DOHH2 (cell line): ENCODE data around the gene DCAF11.

Source experiments
- H3F3A ChIP-seq: fragments of 200-600 bp; sonication (generic), shearing (Covaris generic); 2 replicates; pipeline ENCODE4 v1.6.0; 2016; ENCODE audit warnings: antibody characterized with exemption, mild to moderate bottlenecking; ENCODE audit not compliant: control insufficient read depth, insufficient read depth
- H3K27ac ChIP-seq: fragments of 200-600 bp; sonication (generic); 2 replicates; pipeline ENCODE4 v1.5.1; 2014; ENCODE audit warnings: low read depth, mild to moderate bottlenecking, low read length, moderate library complexity
- H3K27me3 ChIP-seq: fragments of 200-600 bp; sonication (generic); 2 replicates; pipeline ENCODE4 v1.6.1; 2014; ENCODE audit warnings: mild to moderate bottlenecking, low read length, mixed read lengths; ENCODE audit not compliant: control insufficient read depth
- H3K36me3 ChIP-seq: fragments of 200-600 bp; sonication (generic); 2 replicates; pipeline ENCODE4 v1.6.1; 2014; ENCODE audit warnings: mild to moderate bottlenecking, low read length, moderate library complexity, mixed read lengths; ENCODE audit not compliant: control insufficient read depth
- H3K4me1 ChIP-seq: fragments of 200-600 bp; sonication (generic); 2 replicates; pipeline ENCODE4 v1.6.1; 2014; ENCODE audit warnings: mild to moderate bottlenecking, low read length, mixed read lengths; ENCODE audit not compliant: control insufficient read depth
- H3K4me2 ChIP-seq: fragments of 200-600 bp; sonication (generic); 2 replicates; pipeline ENCODE4 v1.6.0; 2014; ENCODE audit warnings: mild to moderate bottlenecking, low read length, moderate library complexity
- H3K4me3 ChIP-seq: fragments of 200-600 bp; sonication (generic); 2 replicates; pipeline ENCODE4 v1.5.1; 2014; ENCODE audit warnings: mild to moderate bottlenecking, low read length, mixed read lengths
- H3K79me2 ChIP-seq: fragments of 200-600 bp; sonication (generic); 2 replicates; pipeline ENCODE4 v1.6.1; 2014; ENCODE audit warnings: mild to moderate bottlenecking, low read length, mixed read lengths; ENCODE audit not compliant: control insufficient read depth
- H3K9me2 ChIP-seq: fragments of 200-600 bp; sonication (generic); replicated peaks from 2 replicates; pipeline ENCODE4 v1.6.1; 2014; ENCODE audit warnings: mild to moderate bottlenecking, low read length, mixed read lengths; ENCODE audit not compliant: control insufficient read depth
- H3K9me3 ChIP-seq: fragments of 200-600 bp; sonication (generic); 2 replicates; pipeline ENCODE4 v1.6.1; 2014; ENCODE audit warnings: antibody characterized with exemption, low read length, mixed read lengths; ENCODE audit not compliant: control insufficient read depth, insufficient read depth
- H4K20me1 ChIP-seq: fragments of 200-600 bp; sonication (generic); 2 replicates; pipeline ENCODE4 v1.6.0; 2014; ENCODE audit warnings: low read depth, mild to moderate bottlenecking, antibody characterized with exemption, low read length, moderate library complexity; ENCODE audit not compliant: control insufficient read depth, insufficient read depth
- EZH2phosphoT487 ChIP-seq: fragments of 200-600 bp; sonication (generic); IDR thresholded peaks from 2 replicates; pipeline ENCODE4 v1.6.1; 2017; ENCODE audit warnings: borderline replicate concordance, mild to moderate bottlenecking, antibody characterized with exemption, low read length, moderate library complexity, mixed read lengths
- TF ChIP-seq, protein P1 (sequence below): fragments of 200-600 bp; sonication (generic); IDR thresholded peaks from one replicate; pipeline ENCODE4 v1.5.1; 2014; ENCODE audit warnings: antibody characterized with exemption, mild to moderate bottlenecking, low read depth, low read length; ENCODE audit not compliant: poor library complexity, severe bottlenecking

Gene DCAF11

DNA sequence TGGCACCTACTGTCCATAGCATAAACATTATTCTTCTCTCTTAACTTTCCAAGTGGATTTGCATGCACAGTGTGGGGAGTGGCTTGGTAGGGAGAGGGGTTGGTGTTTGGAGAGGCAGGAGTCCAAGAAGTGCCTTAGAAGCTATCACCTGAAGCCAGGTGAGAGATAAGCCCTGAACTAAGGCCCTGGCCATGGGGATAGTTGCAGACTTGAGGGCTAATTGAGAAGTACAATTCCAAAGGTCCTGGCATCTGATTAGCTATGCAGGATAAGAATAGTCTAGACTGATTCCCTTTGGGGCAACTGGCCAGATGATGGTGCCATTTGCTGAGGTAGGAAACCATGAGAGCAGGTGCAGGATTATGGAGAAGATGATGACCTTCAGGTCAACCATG is 22.5 kb upstream of the DCAF11 start:
- Histone ChIP-seq H3K36me3 (peaks cover 19% of the 10 kb centered on the region), H4K20me1 (no peaks in the 10 kb centered on the region), H3K4me1 (peaks cover 33% of the 10 kb centered on the region), H3K79me2 (peaks cover 17% of the 10 kb centered on the region), H3K27me3 (no peaks in the 10 kb centered on the region), H3K9me2 (no peaks in the 10 kb centered on the region), H3K27ac (no peak overlapping the region), H3F3A (peaks cover 14% of the 10 kb centered on the region), H3K4me2 (no peak overlapping the region), H3K4me3 (no peak overlapping the region), H3K9me3 (no peaks in the 10 kb centered on the region)
- TF ChIP-seq EZH2phosphoT487, result no peak
- TF ChIP-seq, protein P1, sequence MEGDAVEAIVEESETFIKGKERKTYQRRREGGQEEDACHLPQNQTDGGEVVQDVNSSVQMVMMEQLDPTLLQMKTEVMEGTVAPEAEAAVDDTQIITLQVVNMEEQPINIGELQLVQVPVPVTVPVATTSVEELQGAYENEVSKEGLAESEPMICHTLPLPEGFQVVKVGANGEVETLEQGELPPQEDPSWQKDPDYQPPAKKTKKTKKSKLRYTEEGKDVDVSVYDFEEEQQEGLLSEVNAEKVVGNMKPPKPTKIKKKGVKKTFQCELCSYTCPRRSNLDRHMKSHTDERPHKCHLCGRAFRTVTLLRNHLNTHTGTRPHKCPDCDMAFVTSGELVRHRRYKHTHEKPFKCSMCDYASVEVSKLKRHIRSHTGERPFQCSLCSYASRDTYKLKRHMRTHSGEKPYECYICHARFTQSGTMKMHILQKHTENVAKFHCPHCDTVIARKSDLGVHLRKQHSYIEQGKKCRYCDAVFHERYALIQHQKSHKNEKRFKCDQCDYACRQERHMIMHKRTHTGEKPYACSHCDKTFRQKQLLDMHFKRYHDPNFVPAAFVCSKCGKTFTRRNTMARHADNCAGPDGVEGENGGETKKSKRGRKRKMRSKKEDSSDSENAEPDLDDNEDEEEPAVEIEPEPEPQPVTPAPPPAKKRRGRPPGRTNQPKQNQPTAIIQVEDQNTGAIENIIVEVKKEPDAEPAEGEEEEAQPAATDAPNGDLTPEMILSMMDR, result no peak

DNA sequence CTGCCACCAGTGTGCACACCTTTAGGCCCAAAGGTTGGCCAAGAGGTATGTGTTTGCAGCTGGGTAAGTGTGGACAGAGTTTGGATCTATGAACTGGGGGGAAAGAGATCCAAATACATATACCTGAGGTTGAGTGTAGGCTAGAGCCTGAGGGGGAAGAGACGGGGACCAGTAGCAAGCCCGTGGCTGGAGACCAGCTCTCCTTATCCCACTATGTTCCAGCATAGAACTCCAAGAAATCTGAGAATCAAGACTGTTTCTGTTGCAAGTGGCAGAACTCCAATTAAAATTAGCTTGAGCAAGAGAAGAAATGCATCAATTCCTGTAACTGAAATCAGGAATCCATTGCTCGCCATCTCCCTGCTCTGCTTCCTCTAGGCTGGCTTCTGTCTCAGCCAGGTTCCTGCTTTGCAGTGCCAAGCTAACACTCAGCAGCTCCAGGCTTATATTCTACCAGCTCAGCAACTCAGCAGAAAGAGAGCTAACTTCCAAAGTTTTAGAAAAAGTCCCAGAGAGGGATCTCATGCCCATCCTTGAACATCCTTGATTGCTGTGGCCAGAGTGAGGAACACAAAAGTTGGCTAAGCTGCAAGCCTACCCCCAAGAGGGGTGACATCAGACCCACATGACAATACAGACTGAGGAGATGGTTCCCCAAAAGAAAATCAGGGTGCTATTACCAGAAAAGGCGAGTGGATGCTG is 21.9 kb upstream of the DCAF11 start:
- Histone ChIP-seq H3K9me3 (no peaks in the 10 kb centered on the region), H3K79me2 (peaks cover 17% of the 10 kb centered on the region), H3K9me2 (no peaks in the 10 kb centered on the region), H3K36me3 (peaks cover 19% of the 10 kb centered on the region), H3F3A (peaks cover 14% of the 10 kb centered on the region), H3K4me1 (peaks cover 33% of the 10 kb centered on the region), H3K27ac (no peak overlapping the region), H3K4me2 (no peak overlapping the region), H3K27me3 (no peaks in the 10 kb centered on the region), H4K20me1 (no peaks in the 10 kb centered on the region), H3K4me3 (no peak overlapping the region)
- TF ChIP-seq, protein P1, result no peak
- no peak for TF ChIP-seq EZH2phosphoT487

DNA sequence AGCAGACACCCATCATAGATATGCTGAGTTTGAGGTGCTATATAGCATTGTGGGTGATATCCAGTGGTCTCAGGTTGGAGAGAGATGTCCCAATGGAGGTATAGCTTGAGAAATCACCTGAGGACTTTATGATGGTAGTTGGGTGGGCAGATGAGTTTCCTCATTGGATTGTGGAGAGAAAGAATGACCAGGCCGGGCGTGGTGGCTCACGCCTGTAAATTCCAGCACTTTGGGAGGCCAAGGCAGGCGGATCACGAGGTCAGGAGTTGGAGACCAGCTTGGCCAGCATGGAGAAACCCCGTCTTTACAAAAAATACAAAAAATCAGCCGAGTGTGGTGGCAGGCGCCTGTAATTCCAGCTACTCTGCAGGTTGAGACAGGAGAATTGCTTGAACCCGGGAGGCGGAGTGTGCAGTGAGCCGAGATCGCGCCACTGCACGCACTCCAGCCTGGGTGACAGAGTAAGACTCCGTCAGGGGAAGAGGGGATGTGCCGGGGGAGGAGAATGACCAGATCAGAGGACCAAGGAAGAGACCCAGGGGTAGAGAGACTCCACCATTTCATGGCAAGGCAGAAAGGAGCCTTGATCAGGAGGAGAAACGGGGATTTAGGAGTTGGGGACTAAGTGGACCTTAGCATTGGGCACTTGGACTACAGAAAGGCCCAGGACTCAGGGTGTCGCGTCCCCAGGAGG is 21.2 kb upstream of the DCAF11 start:
- Histone ChIP-seq H3K79me2 (peaks cover 17% of the 10 kb centered on the region), H3K4me1 (peaks cover 33% of the 10 kb centered on the region), H3K4me3 (peak overlapping the region; percentile 87), H3K27ac (peak overlapping the region; percentile 93), H3K9me2 (no peaks in the 10 kb centered on the region), H3K4me2 (peak overlapping the region; percentile 86), H3K9me3 (no peaks in the 10 kb centered on the region), H3F3A (peaks cover 14% of the 10 kb centered on the region), H4K20me1 (no peaks in the 10 kb centered on the region), H3K36me3 (peaks cover 24% of the 10 kb centered on the region), H3K27me3 (no peaks in the 10 kb centered on the region)
- TF ChIP-seq, protein P1, result no peak
- no peak for TF ChIP-seq EZH2phosphoT487
